ENCODE data around the gene RPH3AL.
"Not testable (repeated sequence)": the region's sequence is repeated elsewhere in the genome, so short reads cannot be mapped to it uniquely, and the experiment has no call there.

Gene RPH3AL

GRCh38 chr17:260944-261343, 91.7 kb downstream of the RPH3AL start:
- no peak for DNase-seq (ENCODE audit: low read depth)

GRCh38 chr17:260031-260791, 92.4 kb downstream of the RPH3AL start:
- DNase-seq (ENCODE audit: low read depth): no peak

GRCh38 chr17:259341-259976, 93.1 kb downstream of the RPH3AL start:
- DNase-seq (ENCODE audit: low read depth): no peak

DNA sequence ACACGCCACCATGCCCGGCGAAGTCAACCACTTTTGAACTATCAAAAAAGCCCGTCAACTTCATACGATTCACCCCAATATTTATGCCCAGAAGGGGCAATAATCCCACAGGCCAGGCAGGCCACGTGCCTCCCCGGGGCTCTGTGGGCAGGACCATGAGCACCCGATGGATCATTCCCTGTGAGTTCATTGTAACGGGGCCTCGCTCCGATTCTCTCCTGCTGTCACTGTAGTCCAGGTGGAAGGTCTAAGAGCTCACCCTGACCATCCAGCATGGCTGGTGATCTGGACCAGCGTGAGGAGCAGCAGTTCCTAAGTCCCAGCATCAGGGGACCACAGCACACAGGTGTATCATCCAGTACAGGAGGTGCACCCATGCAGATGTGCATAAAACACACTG, 93.7 kb downstream of the RPH3AL start:
- no peak for DNase-seq (ENCODE audit: low read depth)

GRCh38 chr17:258045-258734, 94.4 kb downstream of the RPH3AL start:
- DNase-seq (ENCODE audit: low read depth): no peak

- no peak for DNase-seq (ENCODE audit: low read depth)
Measured at GRCh38 chr17:253091-253846, 99.3 kb downstream of the RPH3AL start.

GRCh38 chr17:252456-252855, 100.2 kb downstream of the RPH3AL start:
- no peak for DNase-seq (ENCODE audit: low read depth)

DNA sequence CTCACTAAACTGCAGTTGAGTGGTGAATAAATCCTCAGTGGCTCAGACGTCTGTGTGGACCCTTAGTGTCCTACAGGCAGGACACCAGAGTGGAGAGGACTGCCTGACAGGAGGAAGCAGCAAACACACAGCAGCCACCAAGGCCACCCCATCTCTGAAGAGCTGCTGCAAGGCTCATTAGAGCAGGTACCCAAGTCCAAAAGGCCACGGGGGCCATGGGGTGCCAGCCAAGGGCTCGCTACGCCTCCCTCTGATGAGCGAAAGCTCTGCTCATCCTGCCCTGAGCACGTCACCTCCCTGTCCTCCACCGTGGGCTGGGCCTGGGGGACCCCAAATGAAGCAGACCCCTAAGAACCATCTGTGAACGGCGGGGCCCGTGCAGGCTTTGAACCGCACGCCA, 101.1 kb downstream of the RPH3AL start:
- no peak for DNase-seq (ENCODE audit: low read depth)

DNA sequence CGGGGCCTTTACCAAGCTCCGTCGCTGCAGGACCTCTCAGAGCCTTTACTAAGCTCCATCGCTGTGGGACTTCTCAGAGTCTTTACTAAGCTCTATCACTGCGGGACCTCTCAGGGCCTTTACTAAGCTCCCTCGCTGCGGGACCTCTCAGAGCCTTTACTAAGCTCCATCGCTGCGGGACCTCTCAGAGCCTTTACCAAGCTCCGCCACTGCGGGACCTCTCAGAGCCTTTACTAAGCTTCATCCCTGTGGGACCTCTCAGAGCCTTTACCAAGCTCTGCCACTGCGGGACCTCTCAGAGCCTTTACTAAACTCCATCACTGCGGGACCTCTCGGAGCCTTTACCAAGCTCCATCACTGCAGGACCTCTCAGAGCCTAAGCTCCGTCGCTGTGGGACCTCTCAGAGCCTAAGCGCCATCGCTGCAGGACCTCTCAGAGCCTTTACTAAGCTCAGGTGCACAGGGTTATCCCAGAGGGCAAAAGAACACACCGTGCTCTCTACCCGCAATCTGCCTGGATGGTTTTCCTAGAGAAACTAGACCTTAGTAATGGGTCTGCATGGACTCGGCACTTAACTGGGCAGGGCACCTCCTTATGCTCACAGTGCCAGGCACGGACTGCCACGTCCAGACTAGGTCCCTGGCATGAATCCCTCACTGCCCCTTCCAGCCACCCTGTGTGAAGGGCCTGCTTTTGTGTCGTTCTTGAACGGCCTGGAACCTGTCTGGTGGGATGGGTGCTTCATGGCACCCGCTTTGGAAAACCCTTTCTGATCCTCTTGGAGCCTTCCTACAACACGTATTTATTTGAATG, 101.9 kb downstream of the RPH3AL start:
- no peak for DNase-seq (ENCODE audit: low read depth)

DNA sequence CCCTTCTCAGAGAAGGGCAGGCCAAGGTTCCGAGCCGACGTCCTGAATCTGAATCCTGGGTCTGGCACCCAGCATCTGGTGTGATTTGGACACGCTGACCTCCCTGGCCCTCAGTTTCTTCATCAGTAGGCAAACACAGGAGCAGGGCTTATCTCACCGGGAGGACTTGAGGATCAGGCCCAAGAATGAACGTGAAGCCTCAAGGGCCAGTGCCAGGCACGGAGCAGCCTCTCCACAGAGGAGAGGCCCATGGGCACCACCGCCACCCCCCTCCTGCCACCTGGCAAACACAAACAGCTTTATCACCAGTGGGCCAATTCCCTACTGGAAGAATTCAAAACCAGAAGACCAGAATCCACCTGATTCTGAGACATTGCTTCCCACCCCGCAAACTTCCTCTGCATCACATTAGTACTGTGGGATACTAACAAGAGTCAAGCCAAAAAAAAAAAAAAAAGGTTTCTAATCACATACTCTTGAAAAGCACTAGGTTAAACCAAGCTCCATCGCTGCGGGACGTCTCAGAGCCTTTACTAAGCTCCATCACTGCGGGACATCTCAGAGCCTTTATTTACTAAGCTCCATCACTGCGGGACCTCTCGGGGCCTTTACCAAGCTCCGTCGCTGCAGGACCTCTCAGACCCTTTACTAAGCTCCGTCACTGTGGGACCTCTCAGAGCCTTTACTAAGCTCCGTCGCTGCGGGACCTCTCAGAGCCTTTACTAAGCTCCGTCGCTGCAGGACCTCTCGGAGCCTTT, 103.2 kb downstream of the RPH3AL start:
- DNase-seq (ENCODE audit: low read depth): no peak

DNA sequence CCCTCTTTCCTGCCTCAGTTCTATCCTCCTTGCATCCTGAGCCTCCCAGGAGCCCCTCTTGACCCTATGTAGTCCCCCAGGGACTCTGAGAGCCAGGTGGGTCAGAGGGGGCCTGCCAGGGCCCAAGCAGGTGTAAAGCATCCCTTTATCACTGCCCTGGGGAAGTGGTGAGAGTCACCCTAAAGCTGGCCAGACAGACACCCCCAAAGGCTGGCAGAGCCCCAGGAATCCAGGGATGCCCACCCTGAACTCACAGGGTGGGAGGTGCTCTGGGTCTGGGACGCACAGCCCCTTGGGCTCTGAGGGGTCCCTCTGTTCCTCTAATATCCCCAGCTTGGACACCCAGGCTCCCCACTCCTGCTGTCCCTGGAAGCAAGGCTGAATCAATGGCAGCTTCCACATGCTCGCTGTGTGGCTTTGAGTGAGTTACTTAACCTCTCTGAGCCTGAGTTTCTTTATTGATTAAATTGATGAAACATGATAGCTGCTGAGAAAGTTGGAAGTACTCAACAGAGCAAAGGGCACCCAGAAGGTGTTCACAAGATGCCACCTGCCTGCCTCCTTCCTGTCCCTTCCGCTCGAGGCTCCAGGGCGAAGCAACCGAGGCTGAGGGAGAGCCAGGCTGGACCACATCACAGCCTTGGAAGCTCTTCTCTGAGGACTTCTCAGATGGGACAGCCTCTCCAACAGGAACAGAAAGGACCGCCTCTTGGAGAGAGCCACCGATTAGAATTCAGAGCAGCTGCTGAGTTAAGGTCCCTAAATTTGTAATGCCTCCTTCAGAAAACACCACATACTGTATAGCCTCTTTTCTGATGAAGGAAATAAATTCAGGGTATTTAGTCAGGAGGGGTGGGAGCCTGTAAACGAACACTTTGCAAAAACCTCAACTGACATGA, 104.0 kb downstream of the RPH3AL start:
- DNase-seq (ENCODE audit: low read depth): no peak

GRCh38 chr17:247767-248166, 104.8 kb downstream of the RPH3AL start:
- no peak for DNase-seq (ENCODE audit: low read depth)

GRCh38 chr17:246851-247421, 105.7 kb downstream of the RPH3AL start:
- DNase-seq (ENCODE audit: low read depth): no peak

- DNase-seq (ENCODE audit: low read depth): no peak
Measured at GRCh38 chr17:246226-246625, 106.4 kb downstream of the RPH3AL start.

DNA sequence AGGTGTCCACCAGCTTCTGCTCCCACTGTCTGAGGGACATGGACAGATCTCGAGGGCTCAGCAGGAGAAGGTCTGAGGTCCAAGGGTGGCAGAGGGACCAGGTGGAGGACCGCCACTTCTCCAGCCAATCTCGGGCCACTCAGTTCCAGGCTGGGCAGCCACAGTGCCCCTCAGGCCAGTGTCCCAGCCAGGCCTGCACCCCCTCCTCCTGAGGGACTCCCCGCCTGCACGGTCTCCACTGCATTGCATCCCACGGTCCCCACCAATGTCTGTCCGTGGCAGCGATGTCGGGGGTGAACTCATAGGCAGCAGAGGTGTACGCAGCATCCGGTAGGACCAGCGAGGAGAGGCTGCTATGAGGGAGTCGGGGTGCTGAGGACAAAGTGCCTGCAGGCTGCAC, 107.0 kb downstream of the RPH3AL start:
- DNase-seq (ENCODE audit: low read depth): no peak

GRCh38 chr17:245020-245419, 107.6 kb downstream of the RPH3AL start:
- no peak for DNase-seq (ENCODE audit: low read depth)

- not testable (repeated sequence) for DNase-seq (ENCODE audit: low read depth)
Measured at GRCh38 chr17:243924-244323, 108.7 kb downstream of the RPH3AL start.

DNA sequence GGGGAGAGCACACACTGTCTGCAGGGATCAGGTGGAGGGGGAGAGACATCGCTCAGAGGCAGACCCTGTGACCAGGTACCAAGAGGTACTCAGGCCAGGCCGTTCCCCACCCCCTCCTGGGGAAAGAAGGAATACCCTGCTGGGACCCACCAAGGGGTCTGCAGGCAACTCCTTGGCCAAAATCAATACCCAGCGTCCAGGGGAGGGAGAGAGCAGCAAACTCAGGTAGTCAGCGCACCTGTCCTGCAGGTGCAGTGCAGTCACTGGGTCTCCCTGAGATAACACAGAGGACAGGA, 113.7 kb downstream of the RPH3AL start:
- DNase-seq (ENCODE audit: low read depth): no peak

DNA sequence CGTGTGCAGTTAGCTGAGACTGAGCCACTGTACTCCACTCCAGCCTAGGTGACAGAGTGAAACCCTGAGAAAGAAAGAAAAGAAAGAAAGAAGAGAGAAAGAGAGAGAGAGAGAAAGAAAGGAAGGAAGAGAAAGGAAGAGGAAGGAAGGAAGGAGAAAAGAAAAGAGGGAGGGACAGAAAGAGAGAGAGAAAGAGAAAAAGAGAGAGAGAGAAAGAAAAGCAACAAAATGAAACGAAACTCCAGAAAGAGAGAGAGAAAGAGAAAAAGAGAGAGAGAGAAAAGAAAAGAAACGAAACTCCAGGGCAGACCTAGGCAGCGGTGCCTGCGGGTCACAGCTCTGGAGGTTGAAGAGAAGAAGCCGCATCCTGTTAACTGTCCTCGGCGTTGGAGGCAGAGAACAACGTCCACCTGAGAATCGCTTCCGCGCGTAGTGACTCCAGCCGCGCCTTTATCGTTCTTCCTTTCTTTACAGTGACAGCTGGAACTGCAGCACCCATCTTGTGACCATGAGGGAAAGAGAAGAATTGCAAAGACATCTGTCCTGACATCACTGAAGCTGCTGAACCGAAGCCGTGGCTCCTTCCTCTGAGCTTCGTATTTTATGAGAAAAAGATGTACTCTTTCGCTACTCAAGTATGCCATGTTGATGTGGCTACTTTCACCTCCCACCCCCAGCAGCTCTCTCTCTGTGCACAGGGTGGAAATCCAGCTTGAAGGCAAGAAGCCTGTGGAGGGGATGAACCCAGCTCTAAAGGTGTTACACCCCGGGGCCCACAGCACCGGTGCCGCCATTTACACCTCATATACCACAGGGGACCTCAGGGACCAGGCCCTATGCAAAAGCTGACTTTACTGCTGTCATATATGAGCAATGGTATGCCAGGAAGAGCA, 114.3 kb downstream of the RPH3AL start:
- no peak for DNase-seq (ENCODE audit: low read depth)
